Endothelial cell of umbilical vein (primary cell): ENCODE data around the gene PCARE. TPM values are rescaled to one million over a fixed set of nuclear protein-coding genes. Genes with fewer than 3 reads are reported as not detected.

Experiments used
- BruUV-seq: library from RNA; stranded (reverse); fragments of 400-500 nt; replicated peaks from 2 replicates; lab custom pipeline; 2021; lab: Mats Ljungman, UMichigan
- CTCF ChIA-PET: fragments of 300-600, 350-600 bp; sonication (Branson Sonifier 250); formaldehyde crosslinking; loops from one replicate; lab custom pipeline; 2021; ENCODE audit warnings: antibody characterized with exemption, inconsistent platforms; lab: Charles Lee
- POLR2A ChIA-PET: fragments of 300-600, 350-600 bp; sonication (Branson Sonifier 250); formaldehyde crosslinking; loops from one replicate; lab custom pipeline; 2021; ENCODE audit warnings: antibody characterized with exemption, inconsistent platforms; lab: Charles Lee
- DNase-seq: peaks from one replicate; pipeline ENCODE4 v3.0.0-alpha.2; 2011; ENCODE audit warnings: low read depth, low spot score
- FAIRE-seq: peaks from 2 replicates; lab custom pipeline; 2011; peaks lifted over from hg19 to GRCh38; lab: Jason Lieb, UNC
- H2AFZ ChIP-seq: 2 replicates; pipeline ENCODE4 v1.6.0; 2012; ENCODE audit warnings: low read depth, low read length, control low read depth, inconsistent platforms
- H3K27ac ChIP-seq: 2 replicates; pipeline ENCODE4 v1.5.1; 2011; ENCODE audit warnings: low read depth, mild to moderate bottlenecking, control low read depth, low read length, moderate library complexity; ENCODE audit not compliant: insufficient read depth
- H3K27me3 ChIP-seq, 2 experiments: 2 replicates each; pipeline versions ENCODE4 v1.6.0 to v1.6.1; 2011; ENCODE audit warnings: low read length in 2 of 2, mixed read lengths in 1 of 2; ENCODE audit not compliant: control insufficient read depth in 2 of 2, insufficient read depth in 2 of 2
- H3K36me3 ChIP-seq, 2 experiments: 2 replicates in 1 of 2; 3 replicates in 1 of 2; pipeline ENCODE4 v1.5.1; 2011; ENCODE audit warnings: low read length in 2 of 2, mild to moderate bottlenecking in 1 of 2, moderate library complexity in 1 of 2; ENCODE audit not compliant: control insufficient read depth in 2 of 2, insufficient read depth in 2 of 2; ENCODE audit errors: extremely low read depth in 1 of 2
- H3K4me1 ChIP-seq: 3 replicates; pipeline ENCODE4 v1.5.1; 2011; ENCODE audit warnings: mild to moderate bottlenecking, low read length; ENCODE audit not compliant: control insufficient read depth, insufficient read depth; ENCODE audit errors: extremely low read depth
- H3K4me2 ChIP-seq: 2 replicates; pipeline ENCODE4 v1.6.1; 2011; ENCODE audit warnings: low read length, control low read depth, mixed read lengths; ENCODE audit not compliant: insufficient read depth
- H3K4me3 ChIP-seq, 3 experiments: fragments of 200-600 bp in 1 of 3; sonication (generic), shearing (Covaris generic) in 1 of 3; replicated peaks in 1 of 3; 2 replicates each; pipeline ENCODE4 v1.5.1; 2011 to 2016; ENCODE audit warnings: control low read depth in 3 of 3, low read length in 3 of 3, mild to moderate bottlenecking in 2 of 3, inconsistent platforms in 1 of 3, low read depth in 1 of 3, moderate library complexity in 1 of 3; ENCODE audit not compliant: insufficient read depth in 1 of 3
- H3K79me2 ChIP-seq: 2 replicates; pipeline ENCODE4 v1.6.0; 2012; ENCODE audit warnings: low read length, inconsistent platforms; ENCODE audit not compliant: control insufficient read depth, insufficient read depth
- H3K9ac ChIP-seq: replicated peaks from 2 replicates; pipeline ENCODE3; 2011; ENCODE audit warnings: low read length, control low read depth; ENCODE audit not compliant: insufficient read depth; ENCODE audit errors: extremely low read depth
- H3K9me1 ChIP-seq: replicated peaks from 3 replicates; pipeline ENCODE4 v1.6.0; 2011; ENCODE audit warnings: mild to moderate bottlenecking, low read length; ENCODE audit not compliant: control insufficient read depth, insufficient read depth; ENCODE audit errors: extremely low read depth
- H3K9me3 ChIP-seq: replicated peaks from 2 replicates; pipeline ENCODE4 v1.5.1; 2012; ENCODE audit warnings: low read length, inconsistent platforms; ENCODE audit not compliant: control insufficient read depth, insufficient read depth
- H4K20me1 ChIP-seq: replicated peaks from 2 replicates; pipeline ENCODE3; 2011; ENCODE audit warnings: mild to moderate bottlenecking, low read length; ENCODE audit not compliant: control insufficient read depth, insufficient read depth; ENCODE audit errors: extremely low read depth
- CTCF ChIP-seq, 2 donors: IDR thresholded peaks; 1 replicate in 1 of 2; 2 replicates in 1 of 2; pipeline ENCODE4 v1.5.1; 2011; ENCODE audit warnings: low read length in 2 of 2, mild to moderate bottlenecking in 2 of 2, moderate library complexity in 2 of 2, control low read depth in 1 of 2, inconsistent platforms in 1 of 2, low read depth in 1 of 2; ENCODE audit not compliant: insufficient read depth in 1 of 2; ENCODE audit errors: extremely low read depth in 1 of 2
- EZH2 ChIP-seq: IDR thresholded peaks from 2 replicates; pipeline ENCODE4 v1.6.1; 2012; ENCODE audit warnings: borderline replicate concordance, low read depth, mild to moderate bottlenecking, moderate library complexity, low read length, inconsistent platforms; ENCODE audit not compliant: severe bottlenecking
- FOS ChIP-seq: IDR thresholded peaks from 2 replicates; pipeline ENCODE4 v1.6.1; 2011; ENCODE audit warnings: mild to moderate bottlenecking, low read length, moderate library complexity, borderline replicate concordance; ENCODE audit not compliant: insufficient read depth
- GATA2 ChIP-seq: IDR thresholded peaks from 2 replicates; pipeline ENCODE4 v1.7.0; 2011; ENCODE audit warnings: low read depth, mild to moderate bottlenecking, moderate library complexity, mixed read lengths, low read length; ENCODE audit not compliant: insufficient read length, insufficient read depth
- JUN ChIP-seq: IDR thresholded peaks from 2 replicates; pipeline ENCODE4 v1.6.1; 2011; ENCODE audit warnings: borderline replicate concordance, low read depth; ENCODE audit not compliant: insufficient read length, insufficient read depth
- MAX ChIP-seq: IDR thresholded peaks from 2 replicates; pipeline ENCODE4 v1.6.1; 2011; ENCODE audit not compliant: insufficient read depth, insufficient read length
- MYC ChIP-seq: IDR thresholded peaks from one replicate; pipeline ENCODE4 v1.6.1; 2011; ENCODE audit warnings: mild to moderate bottlenecking, low read depth, low read length
- POLR2A ChIP-seq: IDR thresholded peaks from 2 replicates; pipeline ENCODE4 v1.6.1; 2012; ENCODE audit warnings: low read depth, mild to moderate bottlenecking, control low read depth, low read length
- POLR2AphosphoS5 ChIP-seq: IDR thresholded peaks from 2 replicates; pipeline ENCODE4 v1.6.1; 2012; ENCODE audit warnings: low read depth, mild to moderate bottlenecking, control low read depth, low read length, moderate library complexity; ENCODE audit not compliant: insufficient read depth
- dilution Hi-C: fragments of 300-500 bp; cut with MboI; formaldehyde crosslinking; loops from one replicate; pipeline ENCODE4 v1.15.0; 2019; ENCODE audit warnings: low sequenced_read_pairs; ENCODE audit not compliant: extremely low pct_ligation_motif_present
- intact Hi-C: fragments of 100-400 bp; cut with micrococcal nuclease; formaldehyde crosslinking; loops from one replicate; pipeline ENCODE4 v1.10.0; 2022
- polyA plus RNA-seq, 4 experiments: library from polyadenylated mRNA; depleted of rRNA in 3 of 4; stranded (reverse) in 3 of 4; unstranded in 1 of 4; fragments of >200 nt; gene quantifications; 2 replicates each; pipeline versions ENCODE4 v1.2.1 to v1.2.3, GENCODE V29; 2011 to 2012; ENCODE audit warnings: missing spikeins in 1 of 4
- total RNA-seq: library from RNA; stranded (reverse); gene quantifications from 2 replicates; pipeline ENCODE4 v1.2.3, GENCODE V29; 2021

The PCARE gene
- total and polyA plus RNA-seq, 2 donors (not counting 3 experiments of a cell fraction or from before 2014, with no cell fraction given): not detected

GRCh38 chr2:29084554-29084953 is 10.2 kb upstream of the PCARE start:
- Histone ChIP-seq H3K9ac (no peak overlapping the region), H2AFZ (no peak overlapping the region), H4K20me1 (no peaks in the 10 kb centered on the region), H3K27ac (no peak overlapping the region), H3K4me1 (no peaks in the 10 kb centered on the region), H3K9me3 (no peaks in the 10 kb centered on the region), H3K9me1 (no peaks in the 10 kb centered on the region), H3K4me2 (no peak overlapping the region), H3K79me2 (no peaks in the 10 kb centered on the region), H3K4me3 (no peak overlapping the region), H3K27me3 (peaks cover 0 to 2% of the 10 kb centered on the region in 2 experiments), H3K36me3 (no peaks in the 10 kb centered on the region)
- FAIRE-seq: no peak
- ChIA-PET POLR2A (no interaction called here), CTCF (no interaction called here)
- intact Hi-C loops: no loop called here
- BruUV-seq: no TSS peak
- no peak for TF ChIP-seq FOS
- no peak for TF ChIP-seq JUN
- TF ChIP-seq EZH2: no peak
- TF ChIP-seq MYC: no peak
- TF ChIP-seq GATA2: no peak
- no peak for TF ChIP-seq POLR2AphosphoS5
- no peak for TF ChIP-seq MAX
- TF ChIP-seq CTCF (IDR thresholded peaks at IDR 0.05; ENCODE audit: extremely low read depth in 1 of 2, insufficient read depth in 1 of 2, low read depth in 1 of 2, low read length in 2 of 2): no peak
- TF ChIP-seq POLR2A: no peak
- dilution Hi-C loops: no loop called here
- DNase-seq: no peak
